Measurements from ENCODE around the gene PDE6G. TPM values are rescaled to one million over a fixed set of nuclear protein-coding genes. Genes with fewer than 3 reads are reported as not detected.

The PDE6G gene
- total and polyA plus RNA-seq, 5 donors from 2014 or later = 0.67 to 1.4 (median 0.99) TPM; not detected in 1

- DNase-seq (no peak), ATAC-seq (ENCODE audit: low read depth in 2 of 2) (no peak)
- H3K9me3 Mint-ChIP-seq = peaks cover 0 to 3% (median 0%) of the 10 kb centered on the region in 7 donors
- H3K4me3 Mint-ChIP-seq = peak overlapping the region in 1 of 4 donors; percentile 51
- H3K27ac Mint-ChIP-seq = no peak overlapping the region
- H3K36me3 Mint-ChIP-seq = no peaks in the 10 kb centered on the region
- H3K4me1 ChIP-seq (ENCODE audit: control insufficient read depth, insufficient read depth, low read length, poor library complexity, severe bottlenecking) = no peaks in the 10 kb centered on the region
- peaks cover 15% of the 10 kb centered on the region for H3K27me3 Mint-ChIP-seq
- no peaks in the 10 kb centered on the region for H3K4me1 Mint-ChIP-seq
- no peak overlapping the region for H3K27ac ChIP-seq (ENCODE audit: insufficient read depth, low read length, poor library complexity, severe bottlenecking)
- no peaks in the 10 kb centered on the region for H3K9me3 ChIP-seq (ENCODE audit: control insufficient read depth in 2 of 2, low read length in 2 of 2)
- no peak overlapping the region for H3K4me3 ChIP-seq (ENCODE audit: low read depth, low read length)
- no peaks in the 10 kb centered on the region for H3K27me3 ChIP-seq (ENCODE audit: control insufficient read depth, insufficient read depth, low read length)
- no peaks in the 10 kb centered on the region for H3K36me3 ChIP-seq (ENCODE audit: control insufficient read depth, insufficient read depth, low read length)
Measured at GRCh38 chr17:81644976-81645952, 11.1 kb downstream of the PDE6G start.

DNA sequence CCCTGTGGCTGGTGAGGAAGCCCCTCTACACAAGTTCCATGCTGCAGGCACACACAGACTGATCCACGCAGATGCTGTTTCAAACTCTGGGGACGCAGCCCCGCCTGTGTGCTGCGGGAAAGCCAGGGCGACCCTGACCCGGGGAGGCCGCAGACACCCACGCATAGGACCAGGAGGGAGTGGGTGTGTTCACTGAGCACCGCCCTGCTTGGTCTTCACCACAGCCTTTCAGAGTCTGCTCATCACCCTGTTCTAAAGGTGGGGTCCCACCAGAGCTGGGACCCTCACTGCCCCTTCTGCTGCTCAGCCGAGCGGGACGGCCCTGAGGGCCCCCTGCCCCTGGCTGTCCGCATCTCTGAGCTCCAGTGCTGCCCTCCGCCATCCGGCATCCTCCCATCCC is 11.8 kb downstream of the PDE6G start:
- no peaks in the 10 kb centered on the region for H3K4me1 Mint-ChIP-seq
- Histone ChIP-seq H3K4me3 (ENCODE audit: low read depth, low read length) (no peak overlapping the region), H3K4me1 (ENCODE audit: control insufficient read depth, insufficient read depth, low read length, poor library complexity, severe bottlenecking) (no peaks in the 10 kb centered on the region), H3K27me3 (ENCODE audit: control insufficient read depth, insufficient read depth, low read length) (no peaks in the 10 kb centered on the region), H3K27ac (ENCODE audit: insufficient read depth, low read length, poor library complexity, severe bottlenecking) (no peak overlapping the region), H3K36me3 (ENCODE audit: control insufficient read depth, insufficient read depth, low read length) (no peaks in the 10 kb centered on the region), H3K9me3 (ENCODE audit: control insufficient read depth in 2 of 2, low read length in 2 of 2) (no peaks in the 10 kb centered on the region)
- ATAC-seq (ENCODE audit: low read depth in 2 of 2) (no peak), DNase-seq (no peak)
- H3K36me3 Mint-ChIP-seq = no peaks in the 10 kb centered on the region
- H3K9me3 Mint-ChIP-seq = peaks cover 0 to 3% (median 0%) of the 10 kb centered on the region in 7 donors
- no peak overlapping the region for H3K4me3 Mint-ChIP-seq
- peaks cover 9% of the 10 kb centered on the region for H3K27me3 Mint-ChIP-seq
- H3K27ac Mint-ChIP-seq = no peak overlapping the region

DNA sequence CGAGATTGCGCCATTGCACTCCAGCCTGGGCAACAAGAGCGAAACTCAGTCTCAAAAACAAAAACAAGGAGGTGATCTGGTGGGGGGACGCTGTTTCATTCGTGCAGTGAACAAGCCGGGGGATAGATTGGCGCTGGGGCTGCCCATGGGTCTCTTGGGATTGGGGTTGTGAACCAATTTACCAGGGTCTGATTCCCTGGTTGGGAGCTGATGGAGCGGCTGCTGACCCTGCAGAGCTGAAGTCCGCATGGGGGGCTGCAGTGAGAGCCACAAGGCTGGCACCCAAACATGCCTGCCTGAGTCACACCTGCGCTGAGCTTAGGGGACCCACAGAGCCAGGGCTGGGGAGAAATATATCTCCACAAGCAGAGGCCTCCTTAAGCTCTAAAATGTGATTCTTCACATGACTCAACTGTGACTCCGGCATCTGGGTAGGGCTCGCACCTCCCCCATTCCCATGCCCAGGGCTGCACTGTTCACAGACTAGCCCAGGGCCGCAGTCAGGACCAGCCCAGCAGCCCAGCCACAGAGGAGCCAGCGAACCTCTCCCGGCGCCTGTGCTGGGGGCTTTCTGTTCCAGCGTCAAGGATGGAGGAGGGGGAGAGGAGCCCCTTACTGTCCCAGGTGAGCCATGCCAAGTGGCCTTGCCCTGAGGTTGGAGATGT is 14.4 kb downstream of the PDE6G start:
- no peaks in the 10 kb centered on the region for H3K9me3 ChIP-seq (ENCODE audit: control insufficient read depth in 2 of 2, low read length in 2 of 2)
- Mint-ChIP-seq H3K4me1 (peaks cover 0 to 7% (median 2%) of the 10 kb centered on the region in 4 donors), H3K4me3 (no peak overlapping the region), H3K36me3 (no peaks in the 10 kb centered on the region), H3K27ac (no peak overlapping the region), H3K27me3 (no peaks in the 10 kb centered on the region), H3K9me3 (no peaks in the 10 kb centered on the region)
- ATAC-seq (ENCODE audit: low read depth in 2 of 2) (no peak), DNase-seq (no peak)
- H3K27me3 ChIP-seq (ENCODE audit: control insufficient read depth, insufficient read depth, low read length) = no peaks in the 10 kb centered on the region
- H3K27ac ChIP-seq (ENCODE audit: insufficient read depth, low read length, poor library complexity, severe bottlenecking) = no peak overlapping the region
- no peaks in the 10 kb centered on the region for H3K36me3 ChIP-seq (ENCODE audit: control insufficient read depth, insufficient read depth, low read length)
- H3K4me1 ChIP-seq (ENCODE audit: control insufficient read depth, insufficient read depth, low read length, poor library complexity, severe bottlenecking) = peaks cover 3% of the 10 kb centered on the region
- no peak overlapping the region for H3K4me3 ChIP-seq (ENCODE audit: low read depth, low read length)

GRCh38 chr17:81640011-81640410 is 16.3 kb downstream of the PDE6G start:
- H3K36me3 Mint-ChIP-seq = no peaks in the 10 kb centered on the region
- Histone ChIP-seq H3K9me3 (ENCODE audit: control insufficient read depth in 2 of 2, low read length in 2 of 2) (no peaks in the 10 kb centered on the region), H3K36me3 (ENCODE audit: control insufficient read depth, insufficient read depth, low read length) (no peaks in the 10 kb centered on the region), H3K27ac (ENCODE audit: insufficient read depth, low read length, poor library complexity, severe bottlenecking) (no peak overlapping the region), H3K4me1 (ENCODE audit: control insufficient read depth, insufficient read depth, low read length, poor library complexity, severe bottlenecking) (peaks cover 14% of the 10 kb centered on the region), H3K27me3 (ENCODE audit: control insufficient read depth, insufficient read depth, low read length) (no peaks in the 10 kb centered on the region), H3K4me3 (ENCODE audit: low read depth, low read length) (no peak overlapping the region)
- H3K27ac Mint-ChIP-seq = no peak overlapping the region
- DNase-seq (no peak), ATAC-seq (ENCODE audit: low read depth in 2 of 2) (no peak)
- no peaks in the 10 kb centered on the region for H3K27me3 Mint-ChIP-seq
- H3K4me3 Mint-ChIP-seq = peak overlapping the region in 1 of 4 donors; percentile 51
- no peaks in the 10 kb centered on the region for H3K9me3 Mint-ChIP-seq
- peaks cover 0 to 18% (median 10%) of the 10 kb centered on the region in 4 donors for H3K4me1 Mint-ChIP-seq

DNA sequence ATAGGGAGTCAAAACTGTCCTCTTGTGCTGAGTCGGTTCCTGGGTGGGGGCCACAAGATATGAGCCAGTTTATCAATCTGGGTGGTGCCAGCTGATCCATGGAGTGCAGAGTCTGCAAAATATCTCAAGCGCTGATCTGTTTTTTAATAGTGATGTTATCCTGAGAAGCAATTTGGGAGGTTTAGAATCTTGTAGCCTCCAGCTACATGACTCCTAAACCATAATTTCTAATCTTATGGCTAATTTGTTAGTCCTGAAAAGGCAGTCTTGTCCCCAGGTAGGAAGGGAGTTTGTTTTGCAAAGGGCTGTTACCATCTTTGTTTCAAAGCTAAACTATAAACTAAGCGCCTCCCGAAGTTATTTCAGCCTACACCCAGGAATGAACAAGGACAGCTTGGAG is 17.7 kb downstream of the PDE6G start:
- peaks cover 0 to 24% (median 13%) of the 10 kb centered on the region in 4 donors for H3K4me1 Mint-ChIP-seq
- Histone ChIP-seq H3K4me1 (ENCODE audit: control insufficient read depth, insufficient read depth, low read length, poor library complexity, severe bottlenecking) (peaks cover 14% of the 10 kb centered on the region), H3K4me3 (ENCODE audit: low read depth, low read length) (no peak overlapping the region), H3K9me3 (ENCODE audit: control insufficient read depth in 2 of 2, low read length in 2 of 2) (no peaks in the 10 kb centered on the region), H3K27me3 (ENCODE audit: control insufficient read depth, insufficient read depth, low read length) (no peaks in the 10 kb centered on the region), H3K27ac (ENCODE audit: insufficient read depth, low read length, poor library complexity, severe bottlenecking) (no peak overlapping the region), H3K36me3 (ENCODE audit: control insufficient read depth, insufficient read depth, low read length) (no peaks in the 10 kb centered on the region)
- peak overlapping the region; percentile 16 to 88 (median 65) for H3K4me3 Mint-ChIP-seq
- no peak for ATAC-seq (ENCODE audit: low read depth in 2 of 2)
- no peaks in the 10 kb centered on the region for H3K27me3 Mint-ChIP-seq
- H3K9me3 Mint-ChIP-seq = no peaks in the 10 kb centered on the region
- no peaks in the 10 kb centered on the region for H3K36me3 Mint-ChIP-seq
- no peak overlapping the region for H3K27ac Mint-ChIP-seq
- no peak for DNase-seq

GRCh38 chr17:81636505-81637288 is 19.6 kb downstream of the PDE6G start, which contains the start of the genes NPLOC4 and TSPAN10:
NPLOC4 (minus strand) TSS chr17:81637112; CDS start chr17:81636930, 182 bp downstream.
TSPAN10 (plus strand) TSS chr17:81637196; CDS start chr17:81642413, 5,217 bp downstream.
- H3K36me3 Mint-ChIP-seq = no peaks in the 10 kb centered on the region
- Histone ChIP-seq H3K27ac (ENCODE audit: insufficient read depth, low read length, poor library complexity, severe bottlenecking) (peak within 1 kb of the TSS; percentile 41), H3K36me3 (ENCODE audit: control insufficient read depth, insufficient read depth, low read length) (no peaks in the 10 kb centered on the region), H3K4me3 (ENCODE audit: low read depth, low read length) (peak within 1 kb of the TSS; percentile 87), H3K27me3 (ENCODE audit: control insufficient read depth, insufficient read depth, low read length) (no peaks in the 10 kb centered on the region), H3K9me3 (ENCODE audit: control insufficient read depth in 2 of 2, low read length in 2 of 2) (no peaks in the 10 kb centered on the region), H3K4me1 (ENCODE audit: control insufficient read depth, insufficient read depth, low read length, poor library complexity, severe bottlenecking) (peaks cover 18% of the 10 kb centered on the region)
- H3K9me3 Mint-ChIP-seq = no peaks in the 10 kb centered on the region
- ATAC-seq (ENCODE audit: low read depth in 2 of 2) (peak; percentile 85 to 91), DNase-seq (peak; percentile 72 to 82 (median 78))
- H3K27me3 Mint-ChIP-seq = no peaks in the 10 kb centered on the region
- H3K4me3 Mint-ChIP-seq = peak within 1 kb of the TSS; percentile 88 to 96 (median 95)
- H3K27ac Mint-ChIP-seq = peak within 1 kb of the TSS; percentile 76 to 93 (median 90)
- peaks cover 0 to 35% (median 18%) of the 10 kb centered on the region in 4 donors for H3K4me1 Mint-ChIP-seq

GRCh38 chr17:81635973-81636504 is 20.3 kb downstream of the PDE6G start:
- Mint-ChIP-seq H3K9me3 (no peaks in the 10 kb centered on the region), H3K4me1 (peaks cover 0 to 39% (median 18%) of the 10 kb centered on the region in 4 donors), H3K27ac (peak overlapping the region; percentile 76 to 93 (median 90)), H3K36me3 (no peaks in the 10 kb centered on the region), H3K27me3 (no peaks in the 10 kb centered on the region), H3K4me3 (peak overlapping the region; percentile 88 to 96 (median 95))
- no peak for ATAC-seq (ENCODE audit: low read depth in 2 of 2)
- Histone ChIP-seq H3K27me3 (ENCODE audit: control insufficient read depth, insufficient read depth, low read length) (no peaks in the 10 kb centered on the region), H3K27ac (ENCODE audit: insufficient read depth, low read length, poor library complexity, severe bottlenecking) (no peak overlapping the region), H3K9me3 (ENCODE audit: control insufficient read depth in 2 of 2, low read length in 2 of 2) (no peaks in the 10 kb centered on the region), H3K4me1 (ENCODE audit: control insufficient read depth, insufficient read depth, low read length, poor library complexity, severe bottlenecking) (peaks cover 18% of the 10 kb centered on the region), H3K4me3 (ENCODE audit: low read depth, low read length) (peak overlapping the region; percentile 87), H3K36me3 (ENCODE audit: control insufficient read depth, insufficient read depth, low read length) (no peaks in the 10 kb centered on the region)
- no peak for DNase-seq
